Erythroblast (primary cell): ENCODE data around the gene ELL.

ENCODE experiments used
- GATA1 ChIP-seq: IDR thresholded peaks from 2 replicates; pipeline ENCODE4 v1.6.1; 2011; ENCODE audit warnings: low read depth, mild to moderate bottlenecking, control low read depth, low read length, moderate library complexity
- POLR2A ChIP-seq: IDR thresholded peaks from 2 replicates; pipeline ENCODE4 v1.6.1; 2011; ENCODE audit warnings: mild to moderate bottlenecking, low read length

DNA sequence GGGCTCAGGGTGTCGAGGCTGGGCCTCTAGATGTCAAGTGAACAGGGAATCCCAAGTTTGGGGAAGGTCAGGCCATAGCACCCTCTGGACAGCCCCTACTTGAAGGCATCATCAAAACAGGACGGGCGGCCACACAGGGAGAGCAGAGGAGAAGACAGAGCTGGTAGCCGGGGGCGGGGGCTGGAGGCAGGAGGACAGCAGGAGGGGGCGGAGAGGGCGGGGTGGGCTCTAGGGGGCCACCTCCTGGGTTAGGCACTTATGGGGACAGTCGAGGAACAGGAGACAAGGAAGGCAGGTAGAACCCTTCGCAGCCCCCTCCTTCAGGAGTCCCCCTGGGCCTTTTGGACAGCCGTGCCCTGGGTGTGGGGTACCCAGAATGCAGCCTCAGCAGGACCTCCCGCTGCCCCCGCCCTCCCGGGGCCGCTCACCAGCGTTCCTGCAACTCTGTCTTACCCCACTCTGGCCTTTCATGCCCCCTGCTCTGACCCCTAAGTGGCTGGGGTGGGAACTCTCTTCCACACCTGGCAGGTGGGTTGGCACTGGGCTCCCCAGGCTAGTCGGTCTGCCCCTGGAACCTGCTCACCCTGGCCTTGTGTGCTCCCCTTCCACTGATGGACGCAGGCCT is 96.9 kb downstream of the ELL start:
- TF ChIP-seq POLR2A, result no peak
- no peak for TF ChIP-seq GATA1
